Measurements from ENCODE around the gene NEBL.

GRCh38 chr10:20888620-20889330 is 8.3 kb downstream of the NEBL start:
- no peak for TF ChIP-seq EZH2 (IDR thresholded peaks at IDR 0.05)
- TF ChIP-seq POLR2AphosphoS5 (IDR thresholded peaks at IDR 0.05; ENCODE audit: borderline replicate concordance, low read depth, low read length), result no peak
- no peak for TF ChIP-seq FOXP2 (optimal IDR thresholded peaks at IDR 0.05; ENCODE audit: control extremely low read depth, extremely low read length, insufficient read depth)
